HepG2 (cell line): Measurements from ENCODE around the gene HDAC10. TPM values are rescaled to one million over a fixed set of nuclear protein-coding genes. Genes with fewer than 3 reads are reported as not detected.

Experiments
- CREB1 ChIP-seq, 2 experiments: fragments of 450-650 bp in 1 of 2; IDR thresholded peaks; 2 replicates each; pipeline ENCODE4 v1.6.1; 2016 to 2017; ENCODE audit warnings: control low read depth in 1 of 2, mild to moderate bottlenecking in 1 of 2, missing compliant biosample characterization in 1 of 2, missing genetic modification characterization in 1 of 2
- GTF3A ChIP-seq: sonication (generic); formaldehyde crosslinking; conservative IDR thresholded peaks from 2 replicates; pipeline ENCODE4 v1.4.0; 2020; ENCODE audit warnings: mild to moderate bottlenecking, missing genetic modification reagents
- KIAA2018 ChIP-seq: sonication (generic); formaldehyde crosslinking; IDR thresholded peaks from 2 replicates; pipeline ENCODE4 v1.5.0; 2020; ENCODE audit warnings: mild to moderate bottlenecking, missing genetic modification reagents, borderline replicate concordance
- MED8 ChIP-seq: sonication (generic); formaldehyde crosslinking; IDR thresholded peaks from 2 replicates; pipeline ENCODE4 v1.8.1; 2023; ENCODE audit warnings: mild to moderate bottlenecking, missing genetic modification reagents; ENCODE audit not compliant: insufficient replicate concordance
- MLLT10 ChIP-seq: sonication (generic); formaldehyde crosslinking; IDR thresholded peaks from 2 replicates; pipeline ENCODE4 v1.4.0; 2020; ENCODE audit warnings: missing genetic modification reagents
- POLR2G ChIP-seq: fragments of 200-400 bp; formaldehyde crosslinking; IDR thresholded peaks from 2 replicates; pipeline ENCODE4 v1.6.1; 2018; ENCODE audit warnings: mild to moderate bottlenecking, low read depth, low read length, moderate library complexity
- ZBTB34 ChIP-seq: sonication (generic); formaldehyde crosslinking; IDR thresholded peaks from 2 replicates; pipeline ENCODE4 v1.8.0; 2022; ENCODE audit warnings: mild to moderate bottlenecking, missing genetic modification reagents
- ZHX2 ChIP-seq, 2 experiments: sonication (generic) in 1 of 2; formaldehyde crosslinking in 1 of 2; IDR thresholded peaks; 2 replicates each; pipeline versions ENCODE4 v1.6.1 to v1.9.0; 2014 to 2022; ENCODE audit warnings: antibody characterized with exemption in 1 of 2, borderline replicate concordance in 1 of 2, inconsistent platforms in 1 of 2, low read depth in 1 of 2, missing genetic modification reagents in 1 of 2
- ZNF382 ChIP-seq: sonication (generic); formaldehyde crosslinking; IDR thresholded peaks from 2 replicates; pipeline ENCODE4 v1.5.0; 2020; ENCODE audit warnings: missing genetic modification reagents, mild to moderate bottlenecking, borderline replicate concordance
- ZNF430 ChIP-seq: sonication (generic); formaldehyde crosslinking; IDR thresholded peaks from 2 replicates; pipeline ENCODE4 v1.9.0; 2021; ENCODE audit warnings: mild to moderate bottlenecking, missing genetic modification reagents
- polyA plus RNA-seq, 8 experiments: library from polyadenylated mRNA; depleted of rRNA in 3 of 8; stranded (reverse) in 7 of 8; unstranded in 1 of 8; fragments of >200 nt; fragmentation: Illumina TruSeq in 4 of 8; extraction: Trizol in 4 of 8; gene quantifications; 2 replicates each; pipeline versions ENCODE4 v1.2.1 to v1.2.3, GENCODE V29; 2011 to 2016; ENCODE audit warnings: low read depth in 4 of 8, missing spikeins in 1 of 8, mixed read lengths in 1 of 8; ENCODE audit not compliant: insufficient read depth in 1 of 8
- total RNA-seq, 5 experiments: library from RNA; depleted of rRNA; stranded (reverse); fragments of >200 nt; fragmentation: Illumina TruSeq; extraction: Trizol; gene quantifications; 2 replicates each; pipeline ENCODE4 v1.2.3, GENCODE V29; 2016; ENCODE audit warnings: low read depth in 1 of 5

HDAC10 gene
- total and polyA plus RNA-seq, 2 of the 13 experiments (the other 11 are each of a cell fraction or from before 2014, with no cell fraction given), result 13.9 to 14.9 TPM

- TF ChIP-seq ZHX2 (IDR thresholded peaks at IDR 0.05; ENCODE audit: low read depth) (no peak; the same call in 1 of the 2 replicates), ZHX2 (CRISPR knock-in tag; IDR thresholded peaks at IDR 0.05; ENCODE audit: borderline replicate concordance) (peak; percentile 84; the same call in 1 of the 2 replicates), POLR2G (peak; percentile 76), GTF3A (CRISPR knock-in tag) (0 out of 2 replicates have a peak, but pooled peaks have one; percentile 54), CREB1 (IDR thresholded peaks at IDR 0.05) (no peak), CREB1 (CRISPR knock-in tag; IDR thresholded peaks at IDR 0.05) (no peak), KIAA2018 (CRISPR knock-in tag) (no peak), ZNF430 (CRISPR knock-in tag) (peak; percentile 54; the same call in 1 of the 2 replicates), ZNF382 (no peak), MED8 (CRISPR knock-in tag) (no peak), ZBTB34 (CRISPR knock-in tag) (peak; percentile 91), MLLT10 (0 out of 2 replicates have a peak, but pooled peaks have one; percentile 12)
Observed at GRCh38 chr22:50293441-50294318, 42.6 kb upstream of the HDAC10 start (continued).
